IPS-11a (cell line): Measurements from ENCODE around the gene HELZ.
"Not testable (repeated sequence)": the region's sequence is repeated elsewhere in the genome, so short reads cannot be mapped to it uniquely, and the experiment has no call there.

ENCODE experiments used
- H3K4me3 ChIP-seq: one replicate; pipeline ENCODE4 v1.5.1; 2013; ENCODE audit warnings: low read depth, low read length, control low read depth

Gene HELZ

DNA sequence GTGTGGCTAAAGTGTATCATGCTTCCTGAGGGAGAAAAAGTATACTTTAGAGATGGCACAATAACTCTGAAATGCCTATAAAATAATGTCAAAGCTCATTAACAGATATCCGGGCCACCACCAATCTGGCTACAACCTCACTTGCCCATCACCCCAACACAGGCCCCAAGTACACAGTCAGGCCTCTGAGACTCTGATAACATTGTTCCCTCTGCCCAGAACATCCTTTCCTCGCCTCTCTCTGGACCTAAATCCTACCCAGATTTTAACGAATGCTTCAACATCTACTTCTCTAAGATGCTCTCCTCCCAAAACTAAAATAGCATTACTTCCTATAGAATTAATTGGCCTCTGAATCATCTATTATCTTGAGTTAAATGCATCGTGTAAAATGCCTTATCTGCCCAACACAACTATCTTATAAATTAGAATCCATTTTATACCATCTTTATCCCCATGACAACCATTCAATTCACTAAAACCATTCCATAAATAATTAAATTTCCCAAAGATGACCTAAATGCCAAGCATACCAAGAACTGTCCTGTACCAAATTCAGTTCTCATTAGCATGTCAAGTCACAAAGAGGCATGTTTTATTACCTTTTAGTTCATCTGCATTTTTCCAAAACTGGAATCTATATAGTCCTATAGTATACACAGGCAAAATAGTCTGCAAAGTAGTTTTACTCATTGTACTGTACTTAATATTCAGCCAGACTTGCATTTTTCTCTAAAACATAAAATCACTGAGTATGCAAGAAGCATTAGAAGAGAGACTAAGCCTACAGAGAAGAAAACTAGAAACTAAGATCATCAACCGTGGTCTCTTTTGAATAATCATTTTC, 15.7 kb downstream of the HELZ start:
- H3K4me3 ChIP-seq: no peak overlapping the region

GRCh38 chr17:67227488-67227887, 17.5 kb downstream of the HELZ start:
- H3K4me3 ChIP-seq: no peak overlapping the region

DNA sequence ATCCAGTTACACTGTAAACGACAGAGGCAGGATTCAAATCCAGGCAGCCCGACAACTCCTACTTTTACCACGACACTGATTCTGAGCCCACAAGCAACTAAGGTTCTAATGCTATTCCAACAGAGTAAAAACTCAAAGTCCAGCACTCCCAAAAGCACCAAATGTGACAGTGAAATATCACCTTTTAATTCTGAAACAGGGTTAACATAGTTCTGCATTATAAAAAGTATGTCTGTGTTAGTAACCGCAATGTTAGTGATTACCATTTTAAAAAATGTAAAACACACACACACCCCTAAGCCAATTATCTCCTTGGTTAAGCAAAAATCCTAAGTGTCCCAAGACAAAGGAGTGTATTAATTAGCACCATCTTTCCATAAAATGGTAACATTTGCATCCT, 19.7 kb downstream of the HELZ start:
- H3K4me3 ChIP-seq: no peak overlapping the region

GRCh38 chr17:67224736-67225135, 20.3 kb downstream of the HELZ start:
- H3K4me3 ChIP-seq: no peak overlapping the region

DNA sequence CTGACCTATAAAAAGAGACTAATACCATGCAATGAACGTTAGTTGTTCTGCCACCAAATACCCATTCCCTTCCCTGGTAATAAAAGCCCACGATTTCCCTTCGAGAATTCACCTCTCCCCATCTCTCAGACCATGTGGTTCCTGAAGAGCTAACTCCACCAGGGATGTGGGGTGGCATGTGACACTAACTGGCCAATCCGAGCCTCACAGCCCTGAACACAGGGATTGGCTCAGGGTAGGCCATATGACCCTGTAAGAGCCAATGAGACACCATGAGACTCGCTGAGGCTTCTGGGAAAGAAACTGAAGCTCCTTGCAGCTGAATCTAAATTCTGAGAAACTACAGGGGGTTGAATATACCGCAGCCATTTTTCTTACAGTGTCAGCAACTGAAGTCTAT, 21.1 kb downstream of the HELZ start:
- no peak overlapping the region for H3K4me3 ChIP-seq

DNA sequence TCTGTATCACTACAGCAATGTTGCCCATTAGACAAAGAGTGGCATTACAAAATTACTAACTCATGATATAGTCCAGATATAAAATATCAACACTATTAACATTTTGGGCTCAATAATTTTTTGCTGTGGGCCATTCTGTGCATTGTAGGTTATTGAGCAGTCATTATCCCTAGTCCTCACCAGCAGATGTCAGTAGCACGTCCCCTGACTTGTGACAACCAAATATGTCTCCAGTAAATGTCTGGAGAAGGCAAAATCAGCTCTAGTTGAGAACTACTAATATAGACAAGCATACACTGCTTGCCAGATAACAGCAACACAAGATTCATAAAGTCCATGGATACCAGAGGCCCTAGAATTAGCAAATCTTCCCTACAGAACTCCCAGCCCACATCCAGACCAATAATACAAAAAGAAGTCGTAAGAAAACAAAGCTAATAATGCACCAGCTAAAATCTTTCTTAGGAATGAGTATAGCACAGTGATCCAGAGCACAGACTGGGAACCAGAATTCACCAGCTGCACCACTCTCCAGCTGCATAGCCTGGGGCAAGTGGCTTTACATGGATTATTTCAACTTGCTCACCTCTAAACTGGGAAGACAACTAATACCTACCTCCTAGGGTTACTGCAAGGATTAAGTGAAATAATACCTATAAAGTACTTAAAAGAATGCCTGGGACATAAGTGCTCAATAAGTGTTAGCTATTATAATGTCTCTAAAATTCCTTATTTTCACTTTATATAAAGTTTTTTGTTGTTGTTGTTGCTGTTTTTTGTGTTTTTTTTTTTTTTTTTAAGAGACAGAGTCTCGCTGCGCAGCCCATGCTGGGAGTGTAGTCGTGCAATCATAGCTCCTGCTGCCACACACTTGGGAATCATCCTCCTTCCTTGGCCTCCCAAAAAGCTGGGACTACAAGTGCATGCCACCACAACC, 23.7 kb downstream of the HELZ start:
- no peak overlapping the region for H3K4me3 ChIP-seq

DNA sequence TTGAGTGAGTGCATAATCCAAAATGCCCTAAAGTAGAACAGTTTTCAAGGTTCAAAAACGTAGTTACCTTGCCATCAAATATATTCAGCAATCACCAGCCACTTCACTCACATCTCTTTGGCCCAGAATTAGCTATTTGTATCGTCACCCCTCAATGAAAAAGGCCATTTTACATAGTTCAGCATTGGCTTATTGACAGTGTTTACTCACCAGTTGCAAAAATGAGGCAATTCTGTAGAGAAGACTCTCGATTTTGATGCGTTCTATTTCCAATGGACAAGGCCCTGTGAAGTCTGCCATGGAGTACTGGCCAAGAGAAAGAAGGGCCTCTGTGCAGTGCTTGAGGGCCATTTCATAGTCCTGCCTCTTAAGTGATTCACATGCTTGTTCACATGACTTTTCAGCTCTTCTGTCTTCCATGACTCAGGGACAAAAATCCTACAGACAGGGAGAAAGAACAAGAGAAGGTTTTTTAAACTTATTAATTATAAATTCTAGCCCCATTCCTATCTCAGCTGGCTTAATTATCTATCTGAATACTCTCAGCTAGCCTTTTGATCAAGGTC, 26.5 kb downstream of the HELZ start:
- H3K4me3 ChIP-seq: no peak overlapping the region

GRCh38 chr17:67217446-67217845, 27.6 kb downstream of the HELZ start:
- no peak overlapping the region for H3K4me3 ChIP-seq

- no peak overlapping the region for H3K4me3 ChIP-seq
These were observed 28.2 kb downstream of the HELZ start for GRCh38 chr17:67216578-67217320.

- no peak overlapping the region for H3K4me3 ChIP-seq
These were observed 29.0 kb downstream of the HELZ start for GRCh38 chr17:67215991-67216421.

- no peak overlapping the region for H3K4me3 ChIP-seq
These were observed 32.1 kb downstream of the HELZ start for GRCh38 chr17:67212714-67213417.

- no peak overlapping the region for H3K4me3 ChIP-seq
These were observed 32.8 kb downstream of the HELZ start for GRCh38 chr17:67212231-67212630.

DNA sequence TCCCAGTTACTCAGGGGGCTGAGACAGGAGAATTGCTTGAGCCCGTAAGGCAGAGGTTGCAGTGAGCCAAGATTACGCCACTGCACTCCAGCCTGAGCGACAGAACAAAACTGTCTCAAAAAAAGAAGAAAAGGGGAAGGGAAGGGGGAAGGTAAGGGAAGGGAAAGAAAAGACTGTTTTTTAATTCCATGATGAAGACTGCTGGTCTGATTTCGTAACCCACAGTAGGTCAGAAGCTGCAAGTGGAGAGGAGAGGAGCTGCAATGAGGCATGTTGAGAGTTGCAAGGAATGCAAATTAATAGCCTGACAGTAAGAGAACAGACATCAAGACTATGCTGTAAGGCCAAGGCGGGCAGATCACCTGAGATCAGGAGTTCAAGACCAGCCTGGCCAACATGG, 33.3 kb downstream of the HELZ start:
- no peak overlapping the region for H3K4me3 ChIP-seq

GRCh38 chr17:67210915-67211314, 34.1 kb downstream of the HELZ start:
- H3K4me3 ChIP-seq: no peak overlapping the region

DNA sequence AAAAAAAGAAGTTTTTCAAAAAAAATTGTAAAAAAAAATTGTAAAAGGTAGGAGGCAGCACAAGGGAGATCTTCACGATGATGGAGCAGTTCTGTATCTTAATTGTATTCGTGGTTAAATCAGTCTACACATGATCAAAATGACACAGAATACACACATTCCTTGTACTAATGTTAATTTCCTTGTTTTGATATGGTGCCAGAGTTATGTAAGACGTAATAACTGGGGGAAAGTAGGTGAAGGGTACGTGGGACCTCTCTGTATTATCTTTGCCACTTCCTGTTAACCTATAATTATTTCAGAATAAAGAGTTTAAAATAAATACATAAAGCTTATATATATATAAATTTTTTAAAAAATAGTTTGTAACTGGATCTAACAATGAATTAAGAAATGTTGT, 36.8 kb downstream of the HELZ start:
- H3K4me3 ChIP-seq: no peak overlapping the region

DNA sequence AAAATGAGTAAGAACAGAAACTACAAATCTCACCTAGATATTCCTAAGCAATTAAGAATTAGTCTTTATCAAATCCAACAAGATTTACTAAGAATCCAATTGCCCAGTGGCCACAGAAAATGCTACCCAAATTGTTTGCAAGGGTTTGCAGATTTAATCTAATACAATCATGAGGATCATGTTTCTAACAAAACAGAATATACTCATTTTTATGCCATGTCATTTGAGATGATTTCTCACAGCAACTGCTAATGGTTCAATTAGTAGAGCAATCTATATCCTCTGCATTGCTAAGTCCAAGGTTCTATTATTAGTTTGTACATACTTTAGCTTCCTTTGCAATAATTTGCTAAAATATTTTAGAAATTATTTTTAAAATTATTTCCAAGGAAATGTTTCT, 41.2 kb downstream of the HELZ start:
- H3K4me3 ChIP-seq: no peak overlapping the region

DNA sequence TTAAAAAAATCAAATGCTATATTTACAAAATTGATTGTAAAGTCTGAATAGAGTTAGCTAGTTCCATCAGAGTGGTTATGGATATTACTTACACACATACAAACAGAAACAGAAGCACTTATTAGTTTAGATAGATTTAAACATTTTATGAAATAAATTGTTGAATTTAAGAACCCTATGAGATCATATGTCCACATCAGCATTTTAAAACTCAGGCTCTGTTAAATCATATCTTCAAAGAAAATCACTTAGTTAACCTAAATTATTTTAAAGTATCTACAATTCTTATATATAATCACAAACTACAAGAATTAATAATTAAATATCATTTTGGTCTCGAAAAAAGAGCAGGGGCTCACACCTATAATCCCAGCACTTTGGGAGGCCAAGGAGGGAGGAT, 42.5 kb downstream of the HELZ start:
- no peak overlapping the region for H3K4me3 ChIP-seq

GRCh38 chr17:67200727-67201301, 44.2 kb downstream of the HELZ start:
- H3K4me3 ChIP-seq: no peak overlapping the region

- H3K4me3 ChIP-seq: no peak overlapping the region
These were observed 46.9 kb downstream of the HELZ start for GRCh38 chr17:67198131-67198530.

DNA sequence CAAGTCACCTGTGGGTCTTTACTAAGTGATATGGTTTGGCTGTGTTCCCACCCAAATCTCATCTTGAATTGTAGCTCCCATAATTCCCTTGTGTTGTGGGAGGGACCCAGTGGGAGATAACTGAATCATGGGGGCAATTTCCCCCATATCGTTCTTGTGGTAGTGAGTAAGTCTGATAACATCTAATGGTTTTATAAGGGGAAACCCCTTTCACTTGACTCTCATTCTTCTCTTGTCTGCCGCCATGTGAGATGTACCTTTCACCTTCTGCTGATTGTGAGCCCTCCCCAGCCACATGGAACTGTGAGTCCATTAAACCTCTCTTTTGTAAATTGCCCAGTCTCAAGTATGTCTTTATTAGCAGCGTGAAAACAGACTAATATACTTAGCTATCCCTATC, 48.0 kb downstream of the HELZ start:
- H3K4me3 ChIP-seq: not testable (repeated sequence)
